HG02870 (cell line): ENCODE data around the gene PAFAH1B2.

ENCODE experiments used
- ATAC-seq: cut with Tn5 transposase; IDR thresholded peaks from one replicate; pipeline ENCODE4 v1.9.1; 2021; ENCODE audit warnings: mild to moderate bottlenecking, moderate library complexity; ENCODE audit not compliant: unreplicated experiment

PAFAH1B2 gene

GRCh38 chr11:117219455-117219854, 75.4 kb downstream of the PAFAH1B2 start:
- ATAC-seq: no peak

GRCh38 chr11:117219995-117220394, 75.9 kb downstream of the PAFAH1B2 start:
- ATAC-seq: no peak

GRCh38 chr11:117220568-117220967, 76.5 kb downstream of the PAFAH1B2 start:
- no peak for ATAC-seq

GRCh38 chr11:117220999-117221774, 77.1 kb downstream of the PAFAH1B2 start:
- ATAC-seq: no peak

- ATAC-seq: no peak
Measured at GRCh38 chr11:117221775-117222517, 77.9 kb downstream of the PAFAH1B2 start.

GRCh38 chr11:117222991-117223740, 79.1 kb downstream of the PAFAH1B2 start:
- ATAC-seq: no peak

- ATAC-seq: no peak
Measured at GRCh38 chr11:117223741-117224689, 79.9 kb downstream of the PAFAH1B2 start.

- ATAC-seq: no peak
Measured at GRCh38 chr11:117225553-117226170, 81.6 kb downstream of the PAFAH1B2 start.
